Neuron (in vitro differentiated cells): ENCODE results near the gene CDK8.

ENCODE experiments used
- H2AFZ ChIP-seq: one replicate; pipeline ENCODE4 v1.6.1; 2013; ENCODE audit warnings: low read depth, mild to moderate bottlenecking, inconsistent platforms, low read length, moderate library complexity
- H3K27me3 ChIP-seq: one replicate; pipeline ENCODE4 v1.6.1; 2013; ENCODE audit warnings: low read length; ENCODE audit not compliant: insufficient read depth
- H3K36me3 ChIP-seq: one replicate; pipeline ENCODE4 v1.6.1; 2013; ENCODE audit warnings: low read length; ENCODE audit not compliant: insufficient read depth
- H3K4me1 ChIP-seq: one replicate; pipeline ENCODE4 v1.6.1; 2013; ENCODE audit warnings: low read length; ENCODE audit not compliant: insufficient read depth
- H3K4me3 ChIP-seq: 2 replicates; pipeline ENCODE4 v1.5.1; 2013; ENCODE audit warnings: mild to moderate bottlenecking, low read length, moderate library complexity
- H3K9me3 ChIP-seq: one replicate; pipeline ENCODE4 v1.6.1; 2013; ENCODE audit warnings: low read length

CDK8 gene

GRCh38 chr13:26327940-26328725, 74.2 kb downstream of the CDK8 start:
- no peaks in the 10 kb centered on the region for H3K4me1 ChIP-seq
- H2AFZ ChIP-seq, result no peak overlapping the region
- no peaks in the 10 kb centered on the region for H3K27me3 ChIP-seq
- no peaks in the 10 kb centered on the region for H3K9me3 ChIP-seq
- H3K4me3 ChIP-seq, result no peak overlapping the region
- no peaks in the 10 kb centered on the region for H3K36me3 ChIP-seq

DNA sequence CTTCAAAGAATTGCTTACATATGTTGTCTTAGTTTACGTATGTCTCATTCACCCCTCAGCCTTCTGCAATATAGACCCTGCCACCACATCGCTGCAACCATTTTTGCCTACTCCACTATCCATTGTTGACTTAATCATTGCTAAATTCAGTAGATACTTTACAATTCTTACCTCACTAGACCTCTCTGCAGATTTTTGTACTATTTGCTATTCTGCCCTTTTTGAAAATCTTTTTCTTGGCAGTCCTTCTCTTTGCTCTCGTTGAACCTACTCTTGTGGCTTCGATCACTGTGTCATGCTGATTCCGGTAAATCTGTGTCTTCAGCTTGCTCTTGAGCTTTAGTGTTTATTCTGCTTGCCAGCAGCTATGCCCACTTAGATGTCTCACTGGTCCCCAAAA, 81.2 kb downstream of the CDK8 start:
- H3K27me3 ChIP-seq, result no peaks in the 10 kb centered on the region
- H3K36me3 ChIP-seq, result no peaks in the 10 kb centered on the region
- no peaks in the 10 kb centered on the region for H3K4me1 ChIP-seq
- H2AFZ ChIP-seq, result no peak overlapping the region
- H3K4me3 ChIP-seq, result no peak overlapping the region
- H3K9me3 ChIP-seq, result no peaks in the 10 kb centered on the region

- H3K9me3 ChIP-seq, result no peaks in the 10 kb centered on the region
- peaks cover 6% of the 10 kb centered on the region for H3K36me3 ChIP-seq
- no peaks in the 10 kb centered on the region for H3K27me3 ChIP-seq
- H3K4me1 ChIP-seq, result no peaks in the 10 kb centered on the region
- no peak overlapping the region for H3K4me3 ChIP-seq
- no peak overlapping the region for H2AFZ ChIP-seq
These were observed 86.9 kb downstream of the CDK8 start for GRCh38 chr13:26340807-26341206.

- Histone ChIP-seq H3K27me3 (no peaks in the 10 kb centered on the region), H2AFZ (no peak overlapping the region), H3K36me3 (peaks cover 6% of the 10 kb centered on the region), H3K4me3 (no peak overlapping the region), H3K9me3 (no peaks in the 10 kb centered on the region), H3K4me1 (no peaks in the 10 kb centered on the region)
These were observed 89.0 kb downstream of the CDK8 start for GRCh38 chr13:26342898-26343297.

DNA sequence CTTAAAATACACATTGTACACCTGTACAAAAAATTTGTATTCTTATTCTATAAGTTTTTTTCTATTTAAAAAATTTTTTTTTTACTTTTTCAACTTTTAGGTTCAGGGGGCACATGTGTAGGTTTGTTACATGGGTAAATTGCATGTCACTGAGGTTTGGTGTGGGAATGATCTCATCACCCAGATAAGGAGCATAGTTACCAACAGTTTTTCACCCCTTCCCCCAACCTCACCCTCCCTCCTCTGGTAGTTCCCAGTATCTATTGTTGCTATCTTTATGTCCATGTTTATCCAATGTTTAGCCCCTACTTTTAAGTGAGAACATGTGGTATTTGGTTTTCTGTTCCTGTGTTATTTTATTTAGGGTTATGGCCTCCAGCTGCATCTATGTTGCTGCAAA, 89.9 kb downstream of the CDK8 start:
- H3K4me3 ChIP-seq, result no peak overlapping the region
- H3K36me3 ChIP-seq, result peaks cover 8% of the 10 kb centered on the region
- no peaks in the 10 kb centered on the region for H3K9me3 ChIP-seq
- no peaks in the 10 kb centered on the region for H3K4me1 ChIP-seq
- H2AFZ ChIP-seq, result no peak overlapping the region
- no peaks in the 10 kb centered on the region for H3K27me3 ChIP-seq

- H3K36me3 ChIP-seq, result peaks cover 15% of the 10 kb centered on the region
- H3K4me1 ChIP-seq, result no peaks in the 10 kb centered on the region
- H3K9me3 ChIP-seq, result no peaks in the 10 kb centered on the region
- no peaks in the 10 kb centered on the region for H3K27me3 ChIP-seq
- H2AFZ ChIP-seq, result no peak overlapping the region
- H3K4me3 ChIP-seq, result no peak overlapping the region
These were observed 91.1 kb downstream of the CDK8 start for GRCh38 chr13:26344980-26345379.

GRCh38 chr13:26348966-26349365, 95.0 kb downstream of the CDK8 start:
- Histone ChIP-seq H3K4me1 (no peaks in the 10 kb centered on the region), H3K36me3 (peaks cover 22% of the 10 kb centered on the region), H3K9me3 (no peaks in the 10 kb centered on the region), H2AFZ (no peak overlapping the region), H3K4me3 (no peak overlapping the region), H3K27me3 (no peaks in the 10 kb centered on the region)

DNA sequence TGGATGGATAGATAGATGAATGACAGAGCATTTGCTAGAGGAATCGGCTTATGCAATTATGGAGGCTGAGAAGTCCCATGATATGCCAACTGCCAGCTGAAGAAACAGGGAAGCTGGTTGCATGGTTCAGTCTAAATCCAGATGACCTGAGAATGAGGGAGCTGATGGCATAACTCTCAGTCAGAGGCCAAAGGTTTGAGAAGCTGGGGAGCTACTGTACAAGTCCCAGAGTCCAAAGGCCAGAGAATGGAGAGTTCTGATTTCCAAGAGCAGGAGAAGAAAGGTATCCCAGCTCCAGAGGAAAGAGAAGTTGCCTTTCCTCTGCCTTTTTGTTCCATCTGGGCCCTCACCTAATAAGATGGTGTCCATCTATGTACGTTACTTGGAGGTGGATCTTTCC, 108.3 kb downstream of the CDK8 start:
- Histone ChIP-seq H3K36me3 (peaks cover 10% of the 10 kb centered on the region), H3K27me3 (no peaks in the 10 kb centered on the region), H3K4me3 (no peak overlapping the region), H3K4me1 (no peaks in the 10 kb centered on the region), H3K9me3 (no peaks in the 10 kb centered on the region), H2AFZ (no peak overlapping the region)

DNA sequence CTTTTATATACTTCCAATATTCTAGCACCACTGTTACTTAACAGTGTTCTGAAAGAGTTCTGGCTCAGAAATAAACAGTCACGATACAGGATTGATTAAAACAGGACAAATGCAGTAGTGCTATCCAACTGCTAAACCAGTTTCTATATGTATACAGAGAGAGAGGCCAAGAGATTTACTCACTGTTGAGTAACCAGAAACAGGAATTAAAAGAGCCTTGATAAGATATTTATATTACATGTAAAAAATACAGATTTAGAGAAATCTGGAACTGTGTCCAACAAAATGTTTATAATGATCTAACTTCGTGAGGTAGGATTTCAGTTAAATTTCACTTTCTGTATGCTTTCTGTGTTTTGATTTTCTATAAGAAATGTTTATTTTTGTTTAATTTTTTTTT, 116.6 kb downstream of the CDK8 start:
- Histone ChIP-seq H3K4me3 (no peak overlapping the region), H3K36me3 (no peaks in the 10 kb centered on the region), H3K9me3 (no peaks in the 10 kb centered on the region), H2AFZ (no peak overlapping the region), H3K27me3 (no peaks in the 10 kb centered on the region), H3K4me1 (no peaks in the 10 kb centered on the region)

GRCh38 chr13:26372747-26373146, 118.8 kb downstream of the CDK8 start:
- Histone ChIP-seq H3K9me3 (no peaks in the 10 kb centered on the region), H2AFZ (no peak overlapping the region), H3K4me1 (no peaks in the 10 kb centered on the region), H3K4me3 (no peak overlapping the region), H3K36me3 (no peaks in the 10 kb centered on the region), H3K27me3 (no peaks in the 10 kb centered on the region)

DNA sequence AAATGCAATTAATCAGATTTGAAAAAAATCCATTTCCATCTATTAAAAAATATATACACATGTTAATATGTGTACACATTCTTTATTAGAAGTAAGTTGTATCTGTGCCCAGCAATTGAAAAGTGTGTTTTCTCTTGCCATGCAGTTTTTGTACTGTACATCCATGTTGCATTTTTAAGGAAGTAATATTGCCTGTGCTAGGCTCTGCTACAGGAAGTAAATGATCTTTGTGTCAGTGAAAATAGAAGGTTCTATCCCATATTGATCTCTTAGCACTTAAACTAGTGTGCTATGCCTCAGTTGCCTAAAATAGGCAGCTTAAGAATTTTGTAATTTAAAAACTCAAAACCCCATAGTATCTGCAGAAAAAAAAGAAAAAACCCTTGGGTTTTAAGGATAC, 122.5 kb downstream of the CDK8 start:
- no peak overlapping the region for H2AFZ ChIP-seq
- no peak overlapping the region for H3K4me3 ChIP-seq
- H3K9me3 ChIP-seq, result no peaks in the 10 kb centered on the region
- no peaks in the 10 kb centered on the region for H3K4me1 ChIP-seq
- no peaks in the 10 kb centered on the region for H3K27me3 ChIP-seq
- no peaks in the 10 kb centered on the region for H3K36me3 ChIP-seq

GRCh38 chr13:26377038-26377437, 123.1 kb downstream of the CDK8 start:
- no peaks in the 10 kb centered on the region for H3K4me1 ChIP-seq

GRCh38 chr13:26378116-26378515, 124.2 kb downstream of the CDK8 start:
- no peaks in the 10 kb centered on the region for H3K4me1 ChIP-seq
- no peaks in the 10 kb centered on the region for H3K27me3 ChIP-seq
- no peak overlapping the region for H2AFZ ChIP-seq
- peaks cover 2% of the 10 kb centered on the region for H3K36me3 ChIP-seq
- H3K9me3 ChIP-seq, result no peaks in the 10 kb centered on the region
- no peak overlapping the region for H3K4me3 ChIP-seq

More at GRCh38 chr13:26377038-26377437, 123.1 kb downstream of the CDK8 start:
- Histone ChIP-seq H3K9me3 (no peaks in the 10 kb centered on the region), H3K4me3 (no peak overlapping the region), H3K36me3 (no peaks in the 10 kb centered on the region), H2AFZ (no peak overlapping the region), H3K27me3 (no peaks in the 10 kb centered on the region)

GRCh38 chr13:26379831-26380230, 125.9 kb downstream of the CDK8 start:
- H3K4me3 ChIP-seq, result no peak overlapping the region
- no peaks in the 10 kb centered on the region for H3K4me1 ChIP-seq
- H3K36me3 ChIP-seq, result peaks cover 3% of the 10 kb centered on the region
- no peak overlapping the region for H2AFZ ChIP-seq
- H3K9me3 ChIP-seq, result no peaks in the 10 kb centered on the region
- H3K27me3 ChIP-seq, result no peaks in the 10 kb centered on the region
